HG03139 (cell line): ENCODE results near the gene FAM124A.

Experiments used
- ATAC-seq: cut with Tn5 transposase; IDR thresholded peaks from one replicate; pipeline ENCODE4 v1.9.1; 2021; ENCODE audit not compliant: unreplicated experiment

FAM124A gene

DNA sequence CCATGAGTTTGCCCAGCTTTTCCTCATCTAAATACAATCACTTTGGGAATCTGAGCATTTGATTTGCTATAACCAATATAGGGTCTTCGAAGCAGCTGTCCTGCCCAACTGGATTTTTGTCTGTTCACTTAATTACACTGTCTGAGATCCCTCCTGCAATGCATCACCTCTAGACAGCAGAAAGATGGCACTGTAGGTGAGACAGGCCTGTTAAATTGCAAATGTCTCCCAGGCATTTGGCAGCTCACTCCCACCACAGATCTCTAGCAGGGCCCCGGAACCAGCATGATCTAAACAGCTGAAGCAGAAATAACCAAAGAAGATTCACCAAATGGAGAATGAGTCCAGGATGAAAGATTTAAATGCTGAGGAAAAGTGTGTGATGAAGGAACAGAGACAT lies 75.4 kb downstream of the FAM124A start:
- ATAC-seq: no peak

DNA sequence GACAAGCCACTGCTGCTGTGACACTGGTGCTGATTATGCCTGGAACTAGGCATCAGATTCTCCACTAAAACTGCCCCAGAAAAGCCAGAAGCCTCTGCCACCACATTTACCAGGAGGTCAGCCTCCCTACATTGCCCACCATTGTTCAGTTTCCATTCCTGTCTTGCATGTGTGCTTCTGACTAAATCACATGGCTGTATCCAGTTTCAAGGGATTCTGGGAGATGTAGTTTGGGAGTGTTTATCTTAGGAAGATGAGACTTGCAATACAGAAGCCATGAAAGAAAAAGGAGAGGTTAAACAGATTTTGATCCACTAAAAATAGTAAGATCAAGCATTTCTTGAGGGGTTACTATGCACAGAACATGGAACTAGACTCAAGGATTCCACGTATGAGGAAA lies 76.6 kb downstream of the FAM124A start:
- no peak for ATAC-seq

DNA sequence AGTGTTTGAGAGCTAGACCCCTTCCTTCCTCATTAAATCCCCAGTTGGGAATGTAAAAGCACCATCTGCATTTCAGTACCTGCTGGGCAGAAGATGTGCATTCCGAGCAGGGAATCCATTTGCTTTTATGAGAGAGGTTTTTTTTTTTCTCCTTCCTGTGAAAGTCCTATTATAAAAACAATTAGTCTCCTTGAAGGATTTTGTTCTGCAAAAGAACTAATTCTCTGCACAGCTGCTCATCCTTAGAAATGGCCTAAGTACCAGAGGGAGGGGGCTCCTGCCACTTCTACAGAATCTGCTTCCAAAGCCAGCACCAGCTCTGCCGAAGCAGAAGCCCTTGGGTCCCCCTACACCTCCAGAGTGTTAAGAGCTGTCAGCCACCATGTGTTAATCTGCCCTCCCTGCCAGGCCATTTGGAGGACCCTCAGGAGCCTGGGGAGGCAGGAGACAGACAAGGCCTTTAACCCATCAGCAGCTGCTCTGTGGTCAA lies 80.9 kb downstream of the FAM124A start:
- ATAC-seq: no peak

DNA sequence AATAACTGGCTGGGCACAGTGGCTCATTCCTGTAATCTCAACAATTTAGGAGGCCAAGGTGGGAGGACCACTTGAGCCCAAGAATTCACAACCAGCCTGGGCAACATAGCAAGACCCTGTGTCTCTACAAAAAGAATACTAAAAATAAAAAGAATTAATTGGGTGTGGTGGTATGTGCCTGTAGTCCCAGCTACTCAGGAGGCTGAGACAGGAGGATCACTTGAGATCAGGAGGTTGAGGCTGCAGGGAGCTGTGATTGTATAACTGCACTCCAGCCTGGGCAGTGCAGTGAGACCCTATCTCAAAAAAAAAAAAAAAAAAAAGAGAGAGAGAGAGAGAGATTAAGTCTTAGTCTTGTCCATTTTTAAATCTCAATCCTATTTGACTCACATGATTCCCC lies 81.7 kb downstream of the FAM124A start:
- ATAC-seq: no peak

DNA sequence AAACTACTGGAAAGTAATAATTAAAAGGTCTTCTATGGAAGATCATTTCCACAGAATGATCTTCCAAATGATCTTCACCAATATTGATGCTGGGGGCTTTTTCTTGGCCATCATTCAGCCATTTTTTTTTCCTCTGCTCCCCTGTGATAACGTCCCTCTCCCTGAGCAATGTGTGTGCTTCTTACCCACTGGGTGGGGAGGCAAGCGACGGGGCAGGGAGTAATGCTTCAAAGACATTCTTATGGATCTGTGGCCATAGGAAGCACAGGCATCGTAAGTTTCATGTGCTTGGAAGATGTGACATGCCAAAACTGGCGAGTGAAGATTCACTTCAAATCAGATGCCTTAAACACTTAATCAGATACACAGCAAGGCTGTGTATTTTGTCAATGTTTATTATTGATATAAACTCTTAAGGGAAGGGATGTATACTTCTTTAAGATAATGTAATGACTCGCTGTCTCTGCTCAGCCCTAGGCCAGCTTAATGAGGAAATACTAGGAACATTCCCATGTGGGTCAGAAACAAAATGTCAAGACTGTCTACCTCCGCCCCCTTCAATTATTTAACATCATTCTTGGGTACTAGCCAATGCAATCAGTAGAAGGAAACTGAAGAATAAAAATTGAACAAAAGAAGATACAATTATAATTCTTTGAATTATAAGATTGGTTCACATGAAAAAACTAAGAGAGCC lies 83.2 kb downstream of the FAM124A start:
- ATAC-seq: no peak

DNA sequence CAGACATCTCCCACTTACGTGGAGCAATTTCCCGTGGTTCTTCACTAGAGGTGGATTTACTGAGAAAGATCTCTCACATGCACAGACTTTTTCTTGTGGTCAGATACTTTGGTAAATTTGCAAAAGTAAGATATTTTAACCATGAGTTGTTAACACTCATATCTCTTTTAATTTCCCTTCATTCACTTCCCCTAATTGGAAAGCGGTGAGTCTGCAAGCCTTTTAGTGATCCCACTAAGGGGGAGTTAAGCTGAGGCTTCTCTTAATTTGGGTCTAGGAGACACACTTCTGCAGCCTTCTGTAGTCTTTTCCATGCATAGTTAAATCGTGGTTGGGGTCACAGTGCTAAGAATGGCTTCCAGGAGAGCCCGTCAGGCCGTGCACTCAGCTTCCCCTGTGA lies 86.6 kb downstream of the FAM124A start:
- no peak for ATAC-seq

DNA sequence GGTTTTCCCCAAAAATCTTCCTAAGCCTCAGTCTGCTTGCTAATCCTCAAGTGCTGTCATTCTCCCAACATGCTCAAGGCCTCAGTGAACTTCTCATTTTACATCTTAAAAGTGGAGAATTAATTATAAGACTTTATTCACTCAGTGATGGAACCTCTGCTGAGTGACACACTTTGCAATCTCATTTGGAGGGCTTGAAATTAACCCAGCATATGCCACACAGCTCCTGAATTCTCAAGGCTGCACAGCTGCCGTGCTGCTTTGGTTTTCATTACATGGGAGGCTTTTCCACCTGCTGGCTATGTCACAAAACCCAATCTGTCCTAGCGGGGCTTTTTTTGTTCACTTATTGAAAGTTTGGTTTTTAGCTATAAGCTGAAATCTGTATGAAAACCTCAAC lies 89.0 kb downstream of the FAM124A start:
- no peak for ATAC-seq

DNA sequence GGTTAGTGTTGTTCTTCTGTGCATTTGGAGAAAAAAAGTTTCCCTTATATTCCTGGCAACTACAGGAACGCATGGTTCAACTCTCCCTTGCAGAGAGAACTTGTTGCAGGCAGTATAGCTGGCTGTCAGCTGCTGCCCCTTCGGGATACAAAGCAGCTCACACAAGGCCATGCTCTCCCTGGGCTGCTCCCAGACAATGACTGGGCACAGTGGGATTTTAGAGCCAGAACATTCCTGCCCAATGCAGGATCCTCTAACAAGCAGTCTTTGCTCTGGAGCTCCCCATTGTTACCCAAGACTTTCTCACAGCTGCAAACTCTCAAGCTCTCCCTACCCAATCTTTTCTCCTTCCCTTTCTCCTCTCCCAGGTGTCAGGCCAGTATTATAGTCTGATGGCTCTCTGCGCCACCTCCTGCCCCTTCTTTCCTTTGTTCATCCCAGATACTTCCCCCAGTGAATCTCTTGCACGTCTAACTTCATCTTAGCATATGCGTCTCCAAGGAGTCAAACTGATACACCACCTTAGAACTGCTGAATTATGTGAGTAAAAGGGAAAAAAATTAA lies 89.8 kb downstream of the FAM124A start:
- ATAC-seq: no peak

DNA sequence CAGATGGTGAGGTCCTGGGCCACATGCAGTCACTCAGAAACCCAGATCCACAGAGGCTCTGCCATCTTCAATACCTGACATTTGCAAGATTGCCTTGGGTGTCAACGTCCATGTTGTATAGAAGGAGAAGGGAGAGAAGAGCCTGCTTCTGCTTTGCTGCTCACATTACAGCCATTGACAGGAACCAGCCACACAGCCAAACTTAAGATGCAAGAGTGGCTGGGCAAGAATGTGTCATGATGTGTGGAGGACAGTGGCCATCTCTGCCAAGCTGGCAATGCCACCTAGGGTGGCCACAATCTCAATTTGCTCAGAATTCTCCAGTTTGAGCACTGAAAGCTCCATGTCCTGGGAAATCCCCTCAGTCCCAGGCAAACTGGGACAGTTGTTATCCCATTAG lies 91.4 kb downstream of the FAM124A start:
- ATAC-seq: no peak

DNA sequence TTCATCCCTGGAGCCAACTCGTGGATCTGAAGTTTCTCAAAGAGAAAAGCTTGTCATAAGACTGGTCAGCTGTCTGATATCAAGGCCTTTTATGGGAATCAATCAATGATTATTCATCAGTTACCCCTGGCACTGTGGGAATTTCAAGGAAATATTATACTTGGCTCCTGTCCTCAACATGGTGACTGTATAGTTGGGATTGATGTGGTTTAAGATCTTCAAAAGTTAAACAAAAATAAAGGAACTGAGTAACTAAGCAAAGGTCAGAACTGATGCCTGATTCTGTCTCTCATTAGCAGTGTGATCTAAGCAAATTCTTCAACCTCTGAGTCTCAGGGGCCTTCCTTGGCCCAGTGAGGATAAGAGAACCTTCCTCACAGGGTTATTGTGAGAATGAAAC lies 95.1 kb downstream of the FAM124A start:
- no peak for ATAC-seq

DNA sequence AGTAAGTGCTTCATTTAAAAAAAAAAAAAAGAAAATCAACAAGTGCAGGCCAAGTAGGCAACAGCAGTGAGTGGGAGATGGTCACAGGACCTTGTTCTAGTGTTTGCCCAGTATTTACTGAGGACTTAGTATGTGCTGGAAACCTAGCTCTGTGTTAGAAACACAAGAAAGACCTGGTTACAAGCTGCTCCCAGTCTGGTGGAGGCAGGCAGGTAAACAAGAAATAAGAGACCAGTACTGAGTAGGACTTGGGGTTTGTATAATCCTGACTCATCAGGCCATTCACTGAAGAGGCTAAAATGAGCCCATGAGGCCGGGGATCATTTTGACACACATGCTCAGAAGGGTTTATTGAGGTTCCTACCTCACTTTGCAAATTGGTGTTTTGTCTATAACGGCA lies 95.8 kb downstream of the FAM124A start:
- ATAC-seq: no peak

DNA sequence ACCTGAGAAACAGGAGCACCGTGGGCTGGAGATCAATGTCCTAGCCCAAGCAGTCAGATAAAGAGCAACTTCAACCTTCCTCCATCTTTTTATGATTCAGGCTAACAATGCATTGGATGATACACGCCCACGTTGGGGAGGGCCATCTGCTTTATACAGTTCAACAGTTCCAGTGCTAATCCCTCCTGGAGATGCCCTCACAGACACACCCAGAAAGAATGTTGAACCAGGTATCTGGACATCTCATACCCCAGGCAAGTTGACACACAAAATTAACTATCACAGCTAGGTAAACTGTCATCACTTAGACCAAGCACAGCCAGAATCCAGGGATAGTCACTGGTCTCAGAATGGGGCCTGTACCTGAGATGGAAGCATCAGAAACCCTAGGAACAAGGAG lies 96.7 kb downstream of the FAM124A start:
- no peak for ATAC-seq

DNA sequence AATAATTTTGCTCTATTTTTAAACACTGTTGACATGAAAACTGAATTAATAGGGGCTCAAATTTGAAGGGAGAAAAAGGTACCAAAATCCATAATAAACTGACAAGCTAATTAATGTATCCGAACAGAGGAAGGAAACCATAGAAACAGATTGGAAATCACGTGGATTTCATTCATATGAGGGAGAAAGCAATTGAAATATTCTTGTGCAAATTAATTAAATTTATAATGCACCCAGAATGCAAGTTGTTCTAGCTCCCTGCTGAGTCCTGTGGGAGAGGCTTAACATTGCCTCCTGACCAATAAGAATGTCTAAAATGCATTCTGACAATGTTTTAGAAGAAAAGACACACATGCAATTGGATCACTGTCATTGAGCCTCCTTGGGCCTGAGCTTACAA lies 99.6 kb downstream of the FAM124A start:
- no peak for ATAC-seq

DNA sequence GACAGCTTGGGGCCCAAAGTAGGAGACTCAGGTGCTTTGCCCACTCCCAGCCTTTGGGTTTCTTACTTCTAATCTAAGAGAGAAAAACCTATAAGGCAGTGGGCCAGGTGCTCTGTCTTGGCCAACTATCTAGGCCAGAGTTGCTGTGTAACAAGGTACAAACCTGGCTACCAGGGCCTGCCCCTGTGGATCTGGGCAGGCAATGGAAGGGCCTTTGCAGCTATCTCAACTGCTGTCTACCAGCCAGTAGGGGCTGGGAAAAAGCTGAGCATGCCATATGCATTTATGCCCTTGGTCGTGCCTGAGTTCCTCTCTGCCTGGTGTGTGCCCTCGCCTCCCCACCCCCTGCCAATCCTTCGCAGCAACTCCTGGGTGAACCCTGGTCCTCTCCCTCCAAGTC lies 100.6 kb downstream of the FAM124A start:
- ATAC-seq: no peak

DNA sequence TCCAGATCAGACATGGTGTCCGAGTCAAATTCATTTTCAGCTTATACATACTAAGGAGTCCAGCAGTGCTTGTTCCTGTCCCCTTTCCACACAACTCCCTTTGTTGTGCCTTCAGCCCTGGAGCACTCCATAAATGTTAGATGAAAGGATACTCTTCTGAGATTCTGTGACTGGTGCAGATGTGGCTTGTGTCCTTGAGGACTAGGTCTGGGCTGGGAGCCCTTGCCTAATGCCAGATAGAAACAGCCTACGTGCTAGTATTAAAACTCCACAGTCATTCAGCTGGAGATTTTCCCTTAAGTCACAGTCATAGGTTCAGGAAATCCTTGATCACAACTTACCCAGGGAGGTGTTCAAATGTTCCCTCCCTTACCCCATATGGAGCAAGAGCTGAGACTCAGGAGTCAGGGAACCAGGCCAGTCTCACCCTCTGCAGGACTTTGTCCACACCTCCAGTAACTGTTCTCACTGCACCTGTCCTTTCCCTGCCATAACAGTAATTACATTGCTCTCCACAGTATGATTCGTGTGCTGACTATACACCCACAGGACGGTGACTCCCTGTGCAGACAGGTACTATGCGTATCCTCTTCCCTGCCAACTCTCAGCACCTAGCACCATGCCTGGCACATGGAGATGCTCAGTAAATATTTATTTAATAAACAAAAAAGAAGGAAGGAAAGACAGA lies 101.8 kb downstream of the FAM124A start:
- ATAC-seq: no peak

DNA sequence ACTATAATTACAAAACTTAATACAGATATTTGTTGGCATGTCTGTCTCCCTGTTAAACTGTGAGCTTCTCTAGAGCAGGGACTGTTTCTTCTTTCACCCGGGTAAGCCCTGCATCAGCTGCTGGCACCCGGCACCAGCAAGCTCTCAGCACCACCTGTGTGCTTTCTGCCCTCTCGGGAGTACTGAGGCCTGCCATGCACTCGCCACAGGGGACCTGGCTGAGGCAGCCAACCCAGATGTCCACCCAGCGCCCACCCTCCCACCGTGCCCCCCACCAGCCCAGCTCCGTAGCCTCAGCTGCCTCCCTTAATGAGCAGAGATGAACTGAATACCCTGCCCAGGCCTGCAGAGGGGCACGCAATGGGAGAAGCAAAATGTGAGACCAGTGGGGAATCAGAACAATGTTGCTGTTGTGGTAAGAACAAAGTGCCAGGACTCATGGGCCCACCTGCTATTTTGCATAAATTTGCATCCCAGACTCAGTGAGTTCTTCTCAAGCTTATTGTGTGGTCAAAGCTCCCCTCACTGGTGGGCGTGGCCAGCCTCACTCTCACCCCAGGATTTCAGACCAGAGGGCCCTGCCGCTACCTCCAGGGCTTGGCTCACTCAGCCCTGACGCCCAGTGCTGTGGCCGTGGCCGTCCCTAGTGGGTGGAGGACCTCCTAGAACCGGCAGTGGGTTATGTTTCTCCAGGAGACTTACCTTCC lies 102.7 kb downstream of the FAM124A start:
- ATAC-seq: peak; percentile 47

DNA sequence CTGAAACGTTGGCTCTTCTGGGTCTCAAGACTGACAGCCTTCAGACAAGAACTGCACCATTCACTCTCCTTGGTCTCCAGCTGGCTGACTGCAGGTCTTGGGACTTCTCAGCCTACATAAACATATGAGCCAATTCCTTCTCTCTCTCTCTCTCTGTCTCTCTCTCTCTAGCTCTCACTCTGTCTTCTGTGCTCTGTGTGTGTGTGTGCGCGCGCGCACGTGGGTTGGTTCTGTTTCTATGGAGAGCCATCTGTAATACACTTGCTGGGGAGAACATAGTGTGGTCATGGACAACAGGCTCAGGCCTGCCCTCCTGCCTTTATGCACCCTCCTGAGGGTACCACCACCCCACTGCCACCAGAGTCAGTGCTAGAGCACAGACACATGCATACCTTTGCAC lies 103.6 kb downstream of the FAM124A start:
- no peak for ATAC-seq

DNA sequence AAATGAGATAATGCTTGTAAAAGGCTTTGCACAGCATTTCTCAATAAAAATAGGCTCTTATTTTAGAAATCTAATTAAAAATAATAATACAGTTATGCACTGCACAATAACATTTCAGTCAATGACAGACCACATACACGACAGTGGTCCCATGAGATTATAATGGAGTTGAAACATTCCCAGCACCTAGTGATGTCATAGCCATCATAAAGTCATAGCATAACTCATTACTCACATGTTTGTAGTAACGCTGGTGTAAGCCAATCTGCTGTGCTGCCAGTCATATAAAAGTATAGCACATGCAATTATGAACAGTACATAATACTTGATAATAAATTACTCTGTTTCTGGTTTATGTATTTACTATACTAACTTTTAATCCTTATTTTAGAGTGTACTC lies 104.6 kb downstream of the FAM124A start:
- ATAC-seq: no peak

DNA sequence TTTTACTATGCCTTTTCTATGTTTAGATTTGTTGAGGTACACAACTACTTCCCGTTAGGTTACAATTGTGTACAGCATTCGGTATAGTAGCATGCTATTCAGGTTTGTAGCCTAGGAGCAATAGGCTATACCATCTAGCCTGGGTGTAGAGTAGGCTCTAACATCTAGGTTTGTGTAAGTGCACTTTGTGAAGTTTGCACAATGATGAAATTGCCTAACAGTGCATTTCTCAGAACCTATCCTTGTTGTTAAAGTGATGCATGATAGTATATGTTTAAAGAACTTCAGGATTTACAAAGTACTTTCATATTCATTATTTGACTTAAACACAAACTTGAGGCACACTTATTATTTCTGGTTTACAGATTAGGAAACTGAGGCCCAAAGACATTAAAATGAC lies 105.8 kb downstream of the FAM124A start:
- no peak for ATAC-seq

DNA sequence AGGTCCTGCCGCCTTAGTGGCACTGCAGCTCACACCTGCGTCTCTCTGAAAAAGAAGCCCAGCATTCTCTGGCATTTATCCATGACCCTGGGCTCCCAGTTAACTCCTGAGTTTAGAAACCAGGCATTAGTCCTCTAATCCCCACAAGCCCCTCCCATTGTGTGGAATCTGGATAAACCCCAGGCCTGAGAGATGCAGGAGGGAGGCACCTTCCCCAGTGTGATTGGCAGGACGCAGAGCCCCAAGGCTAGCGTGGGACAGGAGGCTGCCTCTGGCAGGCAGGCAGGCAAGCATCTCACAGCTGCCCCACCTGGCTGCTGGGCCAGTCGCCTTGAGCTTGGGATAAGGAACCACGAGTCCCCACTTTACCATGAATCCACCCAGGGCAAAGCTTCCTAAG lies 106.3 kb downstream of the FAM124A start:
- ATAC-seq: no peak

DNA sequence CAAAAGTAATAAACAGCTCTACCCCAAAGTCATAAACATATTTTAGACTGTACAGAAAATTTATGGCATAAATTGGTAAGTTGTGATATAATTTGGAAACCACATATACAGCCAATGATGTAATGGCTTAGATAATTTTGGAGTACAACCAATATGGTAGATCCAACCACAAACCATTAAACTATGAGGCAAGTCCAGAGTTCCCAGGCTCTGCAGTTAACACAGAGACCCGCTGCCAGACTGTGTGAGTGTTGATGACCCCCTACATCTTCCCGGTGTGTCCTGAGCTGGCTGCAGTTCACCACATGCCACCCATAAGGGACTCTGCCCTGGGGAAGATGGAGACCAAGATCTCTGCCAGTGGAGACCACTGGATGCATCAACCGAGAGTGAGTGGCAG lies 107.4 kb downstream of the FAM124A start:
- ATAC-seq: no peak

DNA sequence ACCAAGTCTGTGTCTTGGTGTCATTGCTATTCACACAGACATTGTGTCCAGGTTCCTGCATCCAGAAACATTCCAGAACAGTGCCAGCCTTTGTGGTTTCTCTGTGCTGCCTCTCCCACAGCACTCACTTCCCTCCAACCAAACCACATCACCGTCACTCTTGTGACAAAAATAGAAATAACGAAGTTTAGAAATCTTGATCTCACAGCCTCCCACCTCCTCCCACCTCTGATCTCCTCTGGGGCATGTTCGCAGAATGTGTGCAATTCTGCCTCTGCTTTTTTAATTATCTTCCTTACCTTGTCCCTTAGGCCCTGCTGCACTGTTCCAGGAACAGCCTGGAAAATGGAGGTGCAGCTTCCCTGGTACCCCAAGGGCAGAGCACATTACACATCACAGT lies 108.6 kb downstream of the FAM124A start:
- ATAC-seq: no peak
